Stimulated activated memory B cell treated with anti-CD40 and anti-IgM and Interleukin-4, amounts not matched to agents 10 μg/mL and 1 μg/mL and 100 μg/mL, for 72 hours (primary cell): ENCODE results near the gene CLCN2.

ENCODE experiments used
- ATAC-seq: fragments of 150-1000 bp; cut with Tn5 transposase; 2 replicates; pipeline ENCODE4 v1.10.0; 2021
- H3K27ac Mint-ChIP-seq: one replicate; pipeline ENCODE4 v1.8.0; 2022; ENCODE audit warnings: mild to moderate bottlenecking, mixed read lengths
- H3K27me3 Mint-ChIP-seq: one replicate; pipeline ENCODE4 v1.8.0; 2022; ENCODE audit warnings: mixed read lengths
- H3K36me3 Mint-ChIP-seq: one replicate; pipeline ENCODE4 v1.8.0; 2022; ENCODE audit warnings: mixed read lengths
- H3K4me1 Mint-ChIP-seq: one replicate; pipeline ENCODE4 v1.8.0; 2022; ENCODE audit warnings: mixed read lengths
- H3K4me3 Mint-ChIP-seq: one replicate; pipeline ENCODE4 v1.8.0; 2022; ENCODE audit warnings: mild to moderate bottlenecking, moderate library complexity, mixed read lengths
- H3K9me3 Mint-ChIP-seq: one replicate; pipeline ENCODE4 v1.8.0; 2022; ENCODE audit warnings: mixed read lengths

Gene CLCN2

DNA sequence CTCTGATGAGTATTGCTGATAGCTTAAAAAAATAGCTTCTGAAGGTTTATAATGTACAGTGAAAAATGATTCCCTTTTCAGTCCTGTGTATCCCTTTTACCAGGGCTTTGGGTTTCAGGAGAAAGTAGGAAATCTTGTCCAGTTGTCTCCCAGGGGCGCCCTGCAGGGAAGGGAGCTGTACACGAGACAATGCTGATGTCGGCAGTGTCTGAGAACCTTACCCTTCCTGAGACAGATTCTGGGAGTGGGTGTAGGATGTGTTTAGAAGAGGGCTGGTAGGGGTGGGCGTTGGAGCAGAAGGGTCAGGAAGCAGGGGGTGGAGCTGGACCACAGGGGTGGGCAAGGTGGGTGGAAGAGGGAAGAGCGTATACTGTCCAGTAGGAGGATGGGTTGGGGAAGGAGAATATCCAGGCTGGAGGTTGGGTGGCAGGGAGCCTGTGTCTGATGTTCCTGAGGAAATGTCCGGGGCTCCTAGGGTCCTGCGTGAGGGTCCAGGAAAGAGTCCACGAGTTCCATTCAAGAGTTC, 11.0 kb upstream of the CLCN2 start:
- H3K4me3 Mint-ChIP-seq: no peak overlapping the region
- peaks cover 24% of the 10 kb centered on the region for H3K27me3 Mint-ChIP-seq
- no peak for ATAC-seq
- H3K4me1 Mint-ChIP-seq: no peaks in the 10 kb centered on the region
- no peaks in the 10 kb centered on the region for H3K9me3 Mint-ChIP-seq
- no peak overlapping the region for H3K27ac Mint-ChIP-seq
- H3K36me3 Mint-ChIP-seq: peaks cover 16% of the 10 kb centered on the region

DNA sequence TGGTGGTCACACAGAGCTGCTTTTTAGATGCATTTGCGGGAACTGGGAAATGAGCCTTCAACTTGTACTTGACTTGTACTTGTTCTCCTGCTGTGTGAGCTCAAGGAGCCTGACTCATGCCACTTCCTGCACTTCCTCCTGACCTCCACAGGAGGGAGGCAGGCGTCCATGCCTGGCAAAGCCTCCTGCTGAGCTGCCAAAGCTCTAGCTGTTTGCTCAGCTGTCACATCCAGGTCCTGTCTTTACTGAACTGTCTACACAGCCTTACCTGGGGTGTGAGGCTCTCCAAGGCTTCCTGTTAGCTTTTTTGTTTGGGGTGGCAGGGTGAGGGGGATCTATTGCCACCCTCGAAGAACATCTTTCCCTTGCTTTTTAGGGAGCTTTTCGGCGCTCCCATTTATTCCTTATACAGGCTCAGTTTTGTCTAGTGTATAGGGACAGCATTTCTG, 10.2 kb upstream of the CLCN2 start:
- Mint-ChIP-seq H3K4me3 (no peak overlapping the region), H3K4me1 (no peaks in the 10 kb centered on the region), H3K27ac (no peak overlapping the region), H3K27me3 (peaks cover 16% of the 10 kb centered on the region), H3K36me3 (peaks cover 24% of the 10 kb centered on the region), H3K9me3 (no peaks in the 10 kb centered on the region)
- ATAC-seq: peak; percentile 75

DNA sequence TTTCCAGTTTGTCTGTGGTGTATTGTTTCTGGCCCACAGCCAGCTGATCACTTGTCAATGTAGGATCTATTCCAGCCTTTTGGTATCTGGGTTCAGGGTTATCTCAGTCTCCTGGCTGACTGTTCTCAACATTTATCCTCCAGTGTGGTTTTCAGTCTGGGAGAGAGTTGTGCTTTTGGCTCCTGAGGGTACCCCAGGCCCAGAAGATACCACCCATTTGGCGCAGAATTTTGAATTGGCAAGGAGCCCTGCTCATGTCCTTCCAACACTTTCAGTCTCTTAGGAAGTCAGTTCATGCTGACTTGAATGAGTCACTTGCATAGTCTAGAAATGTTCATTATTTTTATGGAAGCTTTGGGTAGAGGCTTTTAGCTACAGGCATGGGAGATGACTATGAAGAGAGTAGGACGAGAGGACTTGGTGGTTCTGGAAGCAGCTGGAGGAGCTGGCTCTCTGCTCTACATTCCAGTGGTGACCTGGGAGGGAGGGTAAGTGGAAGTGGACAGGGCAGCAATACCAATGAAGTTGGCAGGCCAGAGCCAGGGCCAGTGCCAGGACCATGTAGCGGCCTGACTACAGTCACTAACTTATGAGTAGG, 7.3 kb upstream of the CLCN2 start:
- H3K9me3 Mint-ChIP-seq: no peaks in the 10 kb centered on the region
- peaks cover 17% of the 10 kb centered on the region for H3K4me1 Mint-ChIP-seq
- no peaks in the 10 kb centered on the region for H3K27me3 Mint-ChIP-seq
- no peak overlapping the region for H3K27ac Mint-ChIP-seq
- H3K36me3 Mint-ChIP-seq: peaks cover 32% of the 10 kb centered on the region
- no peak for ATAC-seq
- no peak overlapping the region for H3K4me3 Mint-ChIP-seq

DNA sequence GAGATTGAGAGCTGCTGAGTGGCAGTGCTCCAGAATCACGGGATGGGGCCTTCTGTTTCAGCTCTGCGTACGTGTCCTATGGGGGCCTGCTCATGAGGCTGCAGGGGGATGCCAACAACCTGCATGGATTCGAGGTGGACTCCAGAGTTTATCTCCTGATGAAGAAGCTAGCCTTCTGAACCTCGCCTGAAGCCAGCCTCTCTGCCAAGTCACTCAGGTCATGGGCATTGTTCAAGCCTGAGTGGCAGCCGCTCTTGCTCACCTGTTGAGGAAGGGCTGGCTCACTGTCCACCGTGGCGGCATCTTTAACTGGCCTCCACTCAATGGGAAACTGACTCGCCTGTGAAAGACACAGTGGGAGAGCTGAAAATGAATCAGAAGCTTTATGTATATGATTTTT, 6.7 kb upstream of the CLCN2 start:
- ATAC-seq: no peak
- peaks cover 32% of the 10 kb centered on the region for H3K36me3 Mint-ChIP-seq
- no peak overlapping the region for H3K4me3 Mint-ChIP-seq
- H3K9me3 Mint-ChIP-seq: no peaks in the 10 kb centered on the region
- H3K27ac Mint-ChIP-seq: no peak overlapping the region
- H3K27me3 Mint-ChIP-seq: no peaks in the 10 kb centered on the region
- peaks cover 21% of the 10 kb centered on the region for H3K4me1 Mint-ChIP-seq

DNA sequence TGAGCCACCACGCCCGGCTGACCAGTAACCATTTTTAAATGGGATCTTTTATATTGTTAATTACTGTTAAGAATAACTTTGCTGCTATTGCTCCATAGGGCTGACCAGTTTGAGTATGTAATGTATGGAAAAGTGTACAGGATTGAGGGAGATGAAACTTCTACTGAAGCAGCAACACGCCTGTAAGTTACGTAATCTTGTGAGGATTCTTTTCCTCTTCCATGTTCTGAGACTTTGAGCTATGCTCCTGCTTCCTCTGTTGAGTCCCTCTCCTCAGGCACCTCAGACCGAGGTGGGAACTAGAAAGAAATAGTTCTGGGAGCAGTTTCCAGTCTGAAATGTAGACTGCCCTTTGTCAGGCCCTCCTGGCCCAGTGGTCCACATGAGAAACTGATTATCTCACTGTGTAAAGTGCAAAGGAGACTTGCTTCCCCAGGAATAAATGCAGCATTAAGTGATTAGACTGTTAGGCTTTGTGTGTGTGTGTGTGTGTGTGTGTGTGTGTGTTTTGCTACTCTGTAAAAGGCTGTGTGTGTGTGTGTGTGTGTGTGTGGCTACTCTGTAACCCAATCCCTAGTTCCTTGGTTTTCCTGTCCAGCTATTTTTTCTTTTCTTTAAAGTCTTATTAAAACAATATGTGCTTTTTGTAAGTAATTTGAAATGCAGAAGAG, 5.3 kb upstream of the CLCN2 start:
- ATAC-seq: no peak
- H3K9me3 Mint-ChIP-seq: no peaks in the 10 kb centered on the region
- peaks cover 28% of the 10 kb centered on the region for H3K4me1 Mint-ChIP-seq
- peaks cover 32% of the 10 kb centered on the region for H3K36me3 Mint-ChIP-seq
- H3K4me3 Mint-ChIP-seq: no peak overlapping the region
- no peaks in the 10 kb centered on the region for H3K27me3 Mint-ChIP-seq
- H3K27ac Mint-ChIP-seq: no peak overlapping the region

DNA sequence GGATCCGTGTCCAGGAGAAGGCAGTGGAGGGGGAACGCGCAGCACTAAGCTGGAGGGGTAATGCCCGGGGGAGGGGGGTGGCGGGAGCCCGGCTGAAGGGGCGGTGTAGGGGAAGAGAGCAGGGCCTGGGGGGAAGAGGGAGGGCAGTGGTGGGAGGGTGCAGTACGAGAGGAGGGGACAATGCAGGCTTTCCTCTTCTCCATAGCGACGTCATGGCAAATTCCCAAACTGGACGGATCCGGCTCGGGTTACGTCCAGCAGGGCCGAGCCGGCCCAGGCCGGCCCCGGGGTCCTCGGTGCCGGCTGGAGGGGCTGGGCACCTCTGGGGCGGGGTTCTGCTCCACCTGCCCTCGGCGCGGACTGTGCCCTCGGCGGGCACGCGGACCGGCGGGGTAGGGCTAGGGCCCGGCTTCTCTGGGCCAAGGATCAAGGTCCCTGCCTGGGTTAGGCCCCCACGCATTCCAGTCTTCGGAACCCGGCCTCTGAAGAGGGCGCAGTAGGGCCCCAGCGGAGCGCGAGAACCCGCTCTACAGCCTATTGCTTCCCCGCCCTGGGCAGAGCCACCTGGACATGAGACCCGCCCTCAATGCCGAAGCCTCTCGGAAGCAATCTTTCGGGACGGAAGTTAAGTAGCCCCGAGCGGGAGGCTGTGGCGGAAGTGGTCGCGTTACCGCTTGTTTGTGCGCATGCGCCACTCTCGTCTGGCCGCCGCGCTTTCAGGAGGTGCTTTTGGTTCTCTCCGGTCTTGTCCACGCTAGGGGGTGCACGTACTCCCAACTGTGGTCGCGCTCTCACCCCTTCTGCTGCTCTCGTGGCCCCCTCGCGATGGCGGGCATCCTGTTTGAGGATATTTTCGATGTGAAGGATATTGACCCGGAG, 1.5 kb upstream of the CLCN2 start:
- Mint-ChIP-seq H3K36me3 (peaks cover 21% of the 10 kb centered on the region), H3K9me3 (no peaks in the 10 kb centered on the region), H3K27me3 (no peaks in the 10 kb centered on the region), H3K4me1 (peaks cover 43% of the 10 kb centered on the region), H3K27ac (peak overlapping the region; percentile 81), H3K4me3 (peak overlapping the region; percentile 91)
- peak; percentile 94 for ATAC-seq

DNA sequence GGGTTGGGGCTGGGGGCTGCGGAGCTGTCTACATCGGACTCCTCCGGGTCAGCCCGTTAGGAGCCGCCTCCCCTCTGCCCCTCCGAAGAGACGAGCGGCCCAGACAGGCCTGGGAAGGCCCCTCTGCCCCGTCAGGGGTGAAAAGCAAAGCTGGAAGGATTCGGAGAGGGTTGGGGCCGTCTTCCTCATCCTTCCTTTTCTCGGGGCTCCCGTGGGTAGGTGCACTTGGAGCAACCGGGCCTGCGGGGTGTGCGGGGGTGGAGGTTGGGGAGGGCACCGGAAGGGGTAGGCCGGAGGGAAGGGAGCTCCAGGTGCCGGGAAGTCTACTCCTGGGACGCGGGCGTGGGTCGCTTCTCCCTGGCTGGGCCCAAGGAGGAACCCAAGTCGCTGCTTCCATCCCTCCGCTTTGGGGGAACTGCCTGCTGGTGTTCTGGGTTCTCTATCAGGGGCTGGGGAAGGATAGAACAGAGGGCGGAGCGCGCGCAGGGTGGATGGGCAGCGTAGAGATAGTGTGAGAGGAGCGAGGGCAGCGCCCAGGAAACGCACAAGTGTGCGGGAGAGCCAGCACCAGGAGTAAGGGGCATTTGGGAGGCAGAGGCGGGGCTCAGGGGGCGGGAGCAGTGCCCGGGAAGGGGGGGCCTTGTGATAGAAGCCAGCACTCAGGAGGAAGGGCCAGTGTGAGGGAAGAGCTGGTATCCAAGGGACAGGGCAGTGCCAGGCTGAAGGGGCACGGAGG, 695 bp upstream of the CLCN2 start:
- Mint-ChIP-seq H3K4me3 (peak overlapping the region; percentile 91), H3K4me1 (peaks cover 43% of the 10 kb centered on the region), H3K27me3 (no peaks in the 10 kb centered on the region), H3K36me3 (peaks cover 13% of the 10 kb centered on the region), H3K9me3 (no peaks in the 10 kb centered on the region), H3K27ac (peak overlapping the region; percentile 81)
- ATAC-seq: peak; percentile 37

DNA sequence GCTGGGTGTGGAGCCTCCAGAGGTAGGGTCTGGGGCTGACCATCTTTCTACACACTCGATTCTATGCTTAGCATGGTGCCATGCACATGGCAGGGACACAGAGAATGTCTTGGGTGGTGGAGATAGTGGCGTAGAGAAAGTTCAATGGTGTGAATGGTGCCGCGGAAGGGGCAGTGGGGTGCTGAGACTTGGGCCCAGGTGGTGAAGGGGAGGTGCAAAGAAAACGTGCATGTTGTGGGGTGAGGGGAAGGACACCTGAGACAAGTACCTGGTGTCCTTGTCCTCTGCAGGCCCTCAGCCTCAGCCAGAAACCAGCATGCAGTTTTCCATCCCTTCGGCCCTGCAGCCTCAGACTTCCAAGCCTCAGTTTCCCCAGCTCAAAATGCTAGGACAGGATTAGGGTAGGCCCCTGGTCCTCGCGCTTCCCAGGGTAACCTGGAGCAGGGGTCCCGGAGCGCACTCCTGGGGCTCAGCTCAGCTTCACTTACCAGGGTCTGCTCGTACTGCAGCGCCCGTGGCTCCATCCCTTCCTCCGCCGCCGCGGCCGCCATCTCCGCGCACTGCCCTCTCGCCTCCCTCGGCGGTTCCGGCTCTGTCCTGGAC, 375 bp downstream of the CLCN2 start:
- no peak for ATAC-seq
- Mint-ChIP-seq H3K27me3 (no peaks in the 10 kb centered on the region), H3K4me1 (peaks cover 43% of the 10 kb centered on the region), H3K36me3 (peaks cover 8% of the 10 kb centered on the region), H3K27ac (no peak overlapping the region), H3K4me3 (peak overlapping the region; percentile 79), H3K9me3 (no peaks in the 10 kb centered on the region)

DNA sequence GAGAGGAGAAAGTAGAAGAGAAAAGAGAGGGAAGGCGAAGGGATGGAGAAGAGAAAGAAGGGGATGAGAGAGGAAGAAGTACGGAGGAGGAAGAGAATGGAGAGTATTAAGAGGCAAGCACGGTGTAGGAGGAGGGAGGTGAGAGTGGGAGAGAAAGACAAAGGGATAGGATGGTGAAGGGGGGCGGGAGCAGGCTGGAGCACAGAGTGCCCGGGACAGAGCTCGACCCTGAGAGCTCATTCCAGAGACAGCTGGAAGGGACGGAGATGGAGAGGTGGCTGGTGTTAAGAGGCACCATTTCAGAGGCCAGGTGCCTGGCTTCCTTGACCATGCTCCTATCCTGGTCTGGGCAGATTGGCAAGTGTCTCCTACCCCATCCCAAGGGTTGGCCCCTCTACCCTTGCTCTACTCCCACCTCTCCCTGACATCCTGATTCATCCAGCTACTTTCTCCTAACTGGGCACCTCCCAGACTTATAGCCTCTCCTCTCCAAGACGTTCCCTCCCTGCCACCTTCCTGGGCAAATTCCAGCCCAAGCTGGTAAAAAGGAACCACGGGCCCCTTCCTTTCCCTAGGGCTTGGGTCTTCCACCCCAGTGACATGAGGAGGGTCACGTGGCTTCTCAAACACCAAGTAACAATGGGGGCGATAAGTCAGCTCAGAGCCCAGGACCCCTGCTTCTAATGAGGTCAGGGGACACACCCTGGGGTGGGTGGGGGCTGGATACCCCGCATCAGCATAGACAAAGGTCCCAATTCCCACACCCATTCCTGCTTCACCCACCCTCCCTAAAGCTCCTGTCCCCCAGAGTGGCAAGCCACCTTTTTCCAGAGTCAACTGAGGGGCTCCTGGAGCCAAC, 1.1 kb downstream of the CLCN2 start:
- Mint-ChIP-seq H3K4me1 (peaks cover 42% of the 10 kb centered on the region), H3K4me3 (peak overlapping the region; percentile 79), H3K27ac (no peak overlapping the region), H3K27me3 (no peaks in the 10 kb centered on the region), H3K36me3 (peaks cover 7% of the 10 kb centered on the region), H3K9me3 (no peaks in the 10 kb centered on the region)
- ATAC-seq: no peak

DNA sequence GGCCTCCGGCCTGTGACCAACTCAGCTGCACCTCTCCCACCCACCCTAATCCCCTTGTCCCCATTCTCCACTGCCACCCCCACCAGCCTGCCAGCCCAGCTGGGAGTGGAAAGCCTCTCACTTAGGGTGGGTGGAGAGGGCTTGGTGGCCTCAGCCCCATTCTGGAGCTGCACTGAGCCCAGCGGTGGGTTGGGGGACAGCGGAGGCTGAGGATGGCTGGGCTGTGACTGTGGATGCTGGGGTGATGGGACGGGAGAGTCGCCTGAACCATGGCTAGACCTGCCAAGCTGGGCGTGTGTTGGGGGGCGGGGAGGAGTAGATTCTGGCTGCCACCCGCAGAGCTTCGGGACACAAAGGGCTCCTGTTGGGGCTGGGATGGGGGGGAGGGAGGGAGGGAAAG, 1.8 kb downstream of the CLCN2 start:
- ATAC-seq: no peak
- Mint-ChIP-seq H3K4me3 (no peak overlapping the region), H3K4me1 (peaks cover 35% of the 10 kb centered on the region), H3K9me3 (no peaks in the 10 kb centered on the region), H3K27ac (no peak overlapping the region), H3K27me3 (no peaks in the 10 kb centered on the region), H3K36me3 (peaks cover 5% of the 10 kb centered on the region)

DNA sequence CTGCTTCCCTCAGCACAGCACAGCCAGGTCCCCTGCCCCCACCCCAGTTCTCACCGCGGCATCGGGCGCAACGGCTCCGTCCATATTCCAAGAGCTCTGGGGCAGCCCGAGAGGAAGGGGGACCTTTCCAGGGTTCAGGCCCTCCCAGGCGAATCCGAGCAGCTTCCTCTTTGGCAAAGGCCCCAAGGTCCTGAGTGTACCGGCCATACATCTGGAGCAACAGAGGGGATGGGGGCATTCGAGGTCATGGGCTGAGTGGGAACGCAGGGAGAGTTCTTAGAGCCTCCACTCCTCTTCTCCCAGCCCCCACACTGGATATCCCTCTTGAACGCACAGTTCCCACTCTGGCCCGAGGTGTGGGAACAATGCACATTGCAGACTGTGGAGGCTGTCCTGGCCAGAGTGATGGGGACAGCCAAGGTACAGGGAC, 2.5 kb downstream of the CLCN2 start:
- H3K4me3 Mint-ChIP-seq: no peak overlapping the region
- ATAC-seq: no peak

DNA sequence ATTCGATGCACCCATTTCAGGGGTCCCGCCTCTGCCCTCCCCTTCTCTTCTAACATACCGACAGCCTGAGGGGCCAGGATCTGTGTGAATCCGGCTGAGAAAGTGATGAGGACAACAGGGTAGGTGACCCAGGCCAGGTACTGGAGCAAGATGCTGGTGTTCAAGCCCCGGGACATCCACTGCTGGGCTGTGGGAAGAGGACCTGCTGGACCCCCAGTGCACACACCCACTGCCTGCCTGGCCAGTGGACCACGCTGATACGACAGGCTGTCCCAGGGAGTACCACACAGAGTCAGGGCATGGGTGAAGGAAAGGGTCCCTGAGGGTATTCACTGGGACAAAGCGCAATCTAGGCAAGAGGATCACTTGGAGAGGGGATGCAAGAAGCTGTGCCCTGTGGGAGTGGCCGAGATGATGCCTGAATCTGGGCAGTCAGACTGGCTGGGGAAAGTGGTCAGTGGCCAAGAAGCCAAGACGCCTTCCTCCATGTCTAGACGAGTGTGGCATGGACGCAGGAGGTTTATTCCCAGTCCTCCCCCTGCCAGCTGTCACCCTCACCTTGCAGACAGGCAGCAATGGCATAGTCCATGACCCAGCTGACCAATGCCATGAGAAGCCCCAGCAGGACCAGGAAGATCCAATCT, 3.2 kb downstream of the CLCN2 start:
- H3K27ac Mint-ChIP-seq: no peak overlapping the region
- H3K9me3 Mint-ChIP-seq: no peaks in the 10 kb centered on the region
- no peak for ATAC-seq
- H3K4me3 Mint-ChIP-seq: no peak overlapping the region
- H3K27me3 Mint-ChIP-seq: no peaks in the 10 kb centered on the region
- H3K4me1 Mint-ChIP-seq: peaks cover 21% of the 10 kb centered on the region
- H3K36me3 Mint-ChIP-seq: peaks cover 5% of the 10 kb centered on the region

More for the DNA sequence above, 2.5 kb downstream of the CLCN2 start:
- Mint-ChIP-seq H3K4me1 (peaks cover 28% of the 10 kb centered on the region), H3K9me3 (no peaks in the 10 kb centered on the region), H3K27me3 (no peaks in the 10 kb centered on the region), H3K36me3 (peaks cover 5% of the 10 kb centered on the region), H3K27ac (no peak overlapping the region)

DNA sequence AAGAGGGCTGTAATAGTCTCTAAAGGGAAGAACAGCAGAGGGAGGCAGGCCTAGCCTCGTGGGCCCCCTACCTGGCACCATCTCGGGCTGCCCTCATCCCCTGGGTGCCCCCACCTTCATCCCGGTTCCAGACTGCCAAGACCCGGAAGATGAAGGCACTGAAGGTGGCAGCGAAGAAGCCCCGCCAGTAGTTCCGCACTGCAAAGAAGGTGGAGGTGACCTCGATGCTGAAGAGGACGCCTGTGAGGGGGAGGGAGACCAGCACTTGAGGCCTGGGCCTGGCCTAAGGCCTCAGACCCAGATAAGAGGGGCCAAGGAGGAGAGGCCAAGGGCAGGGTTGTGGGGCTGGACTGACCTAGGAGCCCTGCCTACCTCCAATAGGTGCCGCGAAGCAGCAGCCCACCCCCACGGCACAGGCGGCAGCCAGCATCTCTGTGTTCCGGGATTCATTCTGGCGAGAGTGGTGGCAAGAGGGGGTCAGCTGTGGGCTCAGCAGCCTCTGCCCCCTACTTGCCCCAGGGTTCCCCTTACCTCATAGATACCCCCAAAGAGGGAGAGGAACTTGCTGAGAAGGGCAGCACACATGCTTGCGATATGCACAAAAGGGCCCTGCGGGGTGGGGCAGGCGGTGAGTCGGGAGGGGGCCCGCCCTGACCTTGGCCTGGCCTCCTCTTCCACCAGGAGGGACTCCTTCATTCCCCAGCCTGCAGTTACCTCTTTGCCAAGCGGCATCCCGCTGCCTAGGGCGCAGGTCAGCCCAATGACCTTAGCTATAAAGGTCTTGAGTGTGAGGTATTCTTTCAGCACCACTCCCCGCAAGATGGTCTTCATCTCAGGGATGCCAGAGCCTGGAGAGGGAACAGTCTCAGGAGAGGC, 3.9 kb downstream of the CLCN2 start:
- ATAC-seq: no peak
- Mint-ChIP-seq H3K27ac (no peak overlapping the region), H3K4me1 (peaks cover 20% of the 10 kb centered on the region), H3K9me3 (no peaks in the 10 kb centered on the region), H3K36me3 (peaks cover 6% of the 10 kb centered on the region), H3K27me3 (no peaks in the 10 kb centered on the region), H3K4me3 (no peak overlapping the region)
